ENCODE data around the gene EIF2AK3. TPM values are rescaled to one million over a fixed set of nuclear protein-coding genes. Genes with fewer than 3 reads are reported as not detected.

Gene EIF2AK3
- 35.1 TPM for polyA plus RNA-seq

GRCh38 chr2:88627055-88627855 is at the start of gene EIF2AK3:
Gene EIF2AK3 (minus strand): TSS chr2:88627464. CDS start chr2:88627274, 190 bp downstream.
- H3K9me3 Mint-ChIP-seq, result no peaks in the 10 kb centered on the region
- H3K36me3 Mint-ChIP-seq, result no peaks in the 10 kb centered on the region
- H3K27me3 Mint-ChIP-seq, result no peaks in the 10 kb centered on the region
- peak within 1 kb of the TSS; percentile 87 to 97 (median 95) for H3K27ac Mint-ChIP-seq
- H3K4me1 Mint-ChIP-seq, result peaks cover 12 to 17% (median 15%) of the 10 kb centered on the region in 3 donors
- peak within 1 kb of the TSS in 3 of 4 donors; percentile 96 to 98 (median 98) for H3K4me3 Mint-ChIP-seq

GRCh38 chr2:88673363-88673762 is 46.1 kb upstream of the EIF2AK3 start:
- Mint-ChIP-seq H3K4me1 (peaks cover 3 to 6% (median 5%) of the 10 kb centered on the region in 3 donors), H3K4me3 (no peak overlapping the region), H3K27me3 (no peaks in the 10 kb centered on the region), H3K27ac (no peak overlapping the region), H3K9me3 (no peaks in the 10 kb centered on the region), H3K36me3 (peaks cover 2% of the 10 kb centered on the region)

- Mint-ChIP-seq H3K9me3 (no peaks in the 10 kb centered on the region), H3K4me1 (peaks cover 3 to 7% (median 5%) of the 10 kb centered on the region in 3 donors), H3K36me3 (peaks cover 2% of the 10 kb centered on the region), H3K4me3 (no peak overlapping the region), H3K27me3 (no peaks in the 10 kb centered on the region), H3K27ac (peak overlapping the region in 1 of 3 donors; percentile 57)
These were observed 44.6 kb upstream of the EIF2AK3 start for GRCh38 chr2:88671786-88672427.

GRCh38 chr2:88669482-88670214 is 42.4 kb upstream of the EIF2AK3 start:
- Mint-ChIP-seq H3K36me3 (peaks cover under 1% of the 10 kb centered on the region), H3K4me1 (peaks cover 3 to 7% (median 5%) of the 10 kb centered on the region in 3 donors), H3K9me3 (no peaks in the 10 kb centered on the region), H3K27ac (no peak overlapping the region), H3K4me3 (no peak overlapping the region), H3K27me3 (no peaks in the 10 kb centered on the region)

GRCh38 chr2:88668862-88669261 is 41.6 kb upstream of the EIF2AK3 start:
- Mint-ChIP-seq H3K4me3 (no peak overlapping the region), H3K27me3 (no peaks in the 10 kb centered on the region), H3K4me1 (peaks cover 3 to 7% (median 5%) of the 10 kb centered on the region in 3 donors), H3K36me3 (peaks cover 1% of the 10 kb centered on the region), H3K9me3 (peaks cover 0 to 2% (median 0%) of the 10 kb centered on the region in 3 donors), H3K27ac (no peak overlapping the region)

DNA sequence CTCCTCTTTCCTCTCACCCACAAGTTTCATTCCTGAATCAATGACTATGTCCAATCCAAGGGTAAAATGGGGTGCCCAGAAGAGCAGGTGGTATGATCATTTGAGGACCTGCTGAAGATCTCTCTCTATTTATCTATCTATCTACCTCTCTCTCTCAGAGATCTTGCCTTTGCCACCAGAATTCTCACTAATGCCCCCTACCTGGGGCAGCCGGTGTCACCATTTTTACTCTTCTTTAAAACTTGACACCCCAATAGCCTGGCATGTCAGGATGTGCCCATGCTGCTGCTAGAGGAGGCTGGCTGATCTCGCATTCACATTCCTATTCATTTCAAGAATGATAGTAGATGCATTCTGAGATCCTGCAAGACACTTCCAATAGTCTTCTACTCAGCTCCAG is 40.0 kb upstream of the EIF2AK3 start:
- Mint-ChIP-seq H3K27me3 (no peaks in the 10 kb centered on the region), H3K9me3 (peaks cover 0 to 3% (median 0%) of the 10 kb centered on the region in 3 donors), H3K4me1 (peaks cover 3 to 5% (median 4%) of the 10 kb centered on the region in 3 donors), H3K36me3 (peaks cover 1% of the 10 kb centered on the region), H3K4me3 (no peak overlapping the region), H3K27ac (no peak overlapping the region)

DNA sequence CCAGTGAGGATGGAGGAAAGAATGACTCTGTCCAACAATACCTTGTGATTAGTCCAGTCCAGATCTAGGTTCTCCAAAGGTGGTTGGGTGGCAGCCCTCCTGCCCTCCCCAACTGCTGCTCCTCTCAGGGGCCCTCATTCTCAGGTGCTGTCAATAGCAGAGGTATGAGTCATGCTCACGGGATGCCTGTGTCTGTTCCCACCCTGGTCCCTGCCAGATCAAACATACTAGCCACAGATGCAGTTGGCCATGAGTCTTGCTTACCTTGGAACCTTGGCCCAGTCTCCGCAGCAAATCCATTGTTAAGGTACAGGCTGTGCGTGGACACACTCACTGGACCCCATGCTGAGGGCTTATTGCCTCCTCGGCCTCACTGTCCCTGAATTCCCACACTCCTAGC is 39.3 kb upstream of the EIF2AK3 start:
- H3K9me3 Mint-ChIP-seq, result peaks cover 0 to 3% (median 0%) of the 10 kb centered on the region in 3 donors
- no peak overlapping the region for H3K4me3 Mint-ChIP-seq
- no peaks in the 10 kb centered on the region for H3K27me3 Mint-ChIP-seq
- peaks cover 1% of the 10 kb centered on the region for H3K36me3 Mint-ChIP-seq
- no peak overlapping the region for H3K27ac Mint-ChIP-seq
- H3K4me1 Mint-ChIP-seq, result peaks cover 0 to 4% (median 3%) of the 10 kb centered on the region in 3 donors

GRCh38 chr2:88660622-88661021 is 33.4 kb upstream of the EIF2AK3 start:
- Mint-ChIP-seq H3K27ac (no peak overlapping the region), H3K9me3 (peaks cover 0 to 6% (median 0%) of the 10 kb centered on the region in 3 donors), H3K27me3 (no peaks in the 10 kb centered on the region), H3K36me3 (peaks cover 1% of the 10 kb centered on the region), H3K4me3 (no peak overlapping the region), H3K4me1 (no peaks in the 10 kb centered on the region)

DNA sequence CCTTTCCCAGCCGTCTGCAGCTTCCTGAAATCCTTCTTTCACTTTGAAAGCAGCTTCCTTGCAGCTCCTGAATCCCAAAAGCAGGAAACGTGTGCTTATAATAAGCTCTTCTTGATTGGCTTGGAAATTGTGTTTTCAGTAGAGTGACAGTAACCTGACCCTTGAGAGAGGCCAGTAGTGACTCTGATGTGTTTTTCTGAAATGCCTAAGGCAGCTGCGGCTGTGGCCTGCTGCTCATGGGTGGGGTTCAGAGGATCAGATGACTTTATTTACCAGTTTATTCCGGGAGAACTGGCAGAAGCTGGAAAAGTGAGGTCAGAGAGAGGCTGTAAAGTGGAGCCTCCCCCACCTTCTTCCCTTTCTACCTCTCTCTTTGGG is 32.3 kb upstream of the EIF2AK3 start:
- no peaks in the 10 kb centered on the region for H3K4me1 Mint-ChIP-seq
- peaks cover 2% of the 10 kb centered on the region for H3K36me3 Mint-ChIP-seq
- H3K27ac Mint-ChIP-seq, result no peak overlapping the region
- H3K4me3 Mint-ChIP-seq, result no peak overlapping the region
- peaks cover 0 to 6% (median 0%) of the 10 kb centered on the region in 3 donors for H3K9me3 Mint-ChIP-seq
- no peaks in the 10 kb centered on the region for H3K27me3 Mint-ChIP-seq

DNA sequence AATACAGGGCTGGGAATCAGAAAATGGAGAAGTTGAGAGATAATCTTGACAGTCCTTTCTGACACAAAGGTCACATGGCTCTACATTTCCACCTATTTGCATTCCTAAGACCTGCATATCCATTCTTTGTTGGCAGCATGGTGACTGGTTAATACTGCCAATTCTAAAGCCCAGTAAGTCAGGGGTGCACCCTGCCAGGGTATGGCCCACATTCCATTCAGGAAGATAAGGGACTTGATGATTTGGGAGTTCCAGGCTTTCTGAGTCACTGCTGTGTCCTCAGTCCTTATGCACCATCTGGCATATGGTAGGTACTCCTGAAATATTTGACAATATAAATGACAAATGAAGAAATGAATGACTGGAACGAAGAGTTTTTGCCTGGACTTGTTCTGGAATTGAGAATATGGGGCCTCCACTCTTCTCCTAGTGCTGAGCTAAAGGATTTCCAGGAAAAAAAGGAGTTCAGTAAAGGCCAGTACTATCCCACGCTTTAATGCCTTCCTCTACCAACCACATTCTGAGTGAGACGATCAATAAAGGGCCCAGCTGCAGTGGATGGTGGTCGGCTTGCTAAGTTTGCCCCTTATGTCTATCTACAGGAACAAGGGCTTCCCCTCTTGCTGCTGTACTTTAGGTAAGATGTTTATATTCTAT is 31.7 kb upstream of the EIF2AK3 start:
- H3K9me3 Mint-ChIP-seq, result peaks cover 0 to 6% (median 0%) of the 10 kb centered on the region in 3 donors
- H3K4me1 Mint-ChIP-seq, result no peaks in the 10 kb centered on the region
- peaks cover 2% of the 10 kb centered on the region for H3K36me3 Mint-ChIP-seq
- H3K4me3 Mint-ChIP-seq, result no peak overlapping the region
- H3K27me3 Mint-ChIP-seq, result no peaks in the 10 kb centered on the region
- peak overlapping the region in 1 of 3 donors; percentile 9 for H3K27ac Mint-ChIP-seq

DNA sequence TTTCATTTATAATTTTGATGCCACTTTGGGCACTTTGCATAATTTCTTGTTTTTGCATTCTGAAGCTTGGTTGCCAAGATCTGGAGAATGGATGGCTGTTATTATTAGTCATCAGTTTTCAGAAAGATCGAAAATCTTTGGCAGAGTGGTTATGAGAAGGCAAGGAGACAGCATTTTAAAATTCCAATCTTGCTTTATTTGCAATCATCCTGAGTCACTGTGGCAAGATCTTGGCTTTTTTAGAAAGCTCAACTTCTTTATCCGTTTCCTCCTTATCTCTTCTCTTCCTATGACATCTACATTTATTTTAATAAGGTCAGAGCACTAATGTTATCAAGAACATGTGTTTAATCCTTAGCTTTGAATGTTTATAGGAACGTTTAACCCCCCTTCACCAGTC is 31.1 kb upstream of the EIF2AK3 start:
- no peaks in the 10 kb centered on the region for H3K4me1 Mint-ChIP-seq
- peaks cover 2% of the 10 kb centered on the region for H3K36me3 Mint-ChIP-seq
- H3K4me3 Mint-ChIP-seq, result no peak overlapping the region
- no peaks in the 10 kb centered on the region for H3K27me3 Mint-ChIP-seq
- H3K9me3 Mint-ChIP-seq, result peaks cover 0 to 3% (median 0%) of the 10 kb centered on the region in 3 donors
- H3K27ac Mint-ChIP-seq, result peak overlapping the region in 1 of 3 donors; percentile 9

- Mint-ChIP-seq H3K27ac (no peak overlapping the region), H3K9me3 (peaks cover 0 to 3% (median 0%) of the 10 kb centered on the region in 3 donors), H3K36me3 (peaks cover 2% of the 10 kb centered on the region), H3K4me3 (no peak overlapping the region), H3K27me3 (no peaks in the 10 kb centered on the region), H3K4me1 (no peaks in the 10 kb centered on the region)
These were observed 29.9 kb upstream of the EIF2AK3 start for GRCh38 chr2:88657131-88657530.

GRCh38 chr2:88656690-88657089 is 29.4 kb upstream of the EIF2AK3 start:
- Mint-ChIP-seq H3K9me3 (peaks cover 0 to 3% (median 0%) of the 10 kb centered on the region in 3 donors), H3K27me3 (no peaks in the 10 kb centered on the region), H3K27ac (no peak overlapping the region), H3K4me1 (peaks cover 0 to 2% (median 0%) of the 10 kb centered on the region in 3 donors), H3K36me3 (peaks cover 2% of the 10 kb centered on the region), H3K4me3 (no peak overlapping the region)

DNA sequence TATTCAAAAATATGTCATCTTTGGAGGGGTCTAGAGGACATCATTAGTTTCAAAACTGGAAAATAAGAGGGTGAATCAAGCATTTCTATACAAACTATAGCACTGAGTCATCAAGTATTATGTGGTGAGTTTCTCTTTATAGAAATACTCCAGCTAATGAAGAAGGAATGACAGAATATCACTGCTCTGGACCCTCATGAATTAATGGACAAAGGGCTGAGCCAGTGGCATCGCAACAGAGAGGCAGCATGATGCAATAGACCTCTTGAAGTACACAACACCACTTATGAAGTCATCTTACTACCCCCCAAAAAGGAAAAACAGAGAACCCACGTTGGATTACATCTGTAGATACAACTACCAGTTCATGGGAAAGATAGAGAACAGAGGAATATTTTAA is 27.4 kb upstream of the EIF2AK3 start:
- Mint-ChIP-seq H3K4me1 (peaks cover 0 to 3% (median 0%) of the 10 kb centered on the region in 3 donors), H3K27ac (peak overlapping the region in 1 of 3 donors; percentile 20), H3K4me3 (peak overlapping the region in 1 of 4 donors; percentile 6), H3K9me3 (no peaks in the 10 kb centered on the region), H3K36me3 (peaks cover 5% of the 10 kb centered on the region), H3K27me3 (no peaks in the 10 kb centered on the region)

Measured in IgD-negative memory B cell (primary cell).